Effector memory CD4-positive, alpha-beta T cell (primary cell): Measurements from ENCODE around the gene NFIX.

ENCODE experiments used
- DNase-seq, 3 donors: peaks; one replicate each; pipeline ENCODE4 v3.0.0-alpha.2; 2020
- H3K27ac ChIP-seq: 2 replicates; pipeline ENCODE4 v1.7.0; 2013; ENCODE audit warnings: mild to moderate bottlenecking, low read length, moderate library complexity; ENCODE audit not compliant: insufficient read depth, poor library complexity, severe bottlenecking
- H3K27me3 ChIP-seq: replicated peaks from 2 replicates; pipeline ENCODE4 v1.7.0; 2013; ENCODE audit warnings: mild to moderate bottlenecking, low read length; ENCODE audit not compliant: insufficient read depth, control insufficient read depth, poor library complexity, severe bottlenecking
- H3K36me3 ChIP-seq: 2 replicates; pipeline ENCODE4 v1.7.0; 2013; ENCODE audit warnings: mild to moderate bottlenecking, low read length, moderate library complexity; ENCODE audit not compliant: control insufficient read depth, insufficient read depth
- H3K4me1 ChIP-seq: 2 replicates; pipeline ENCODE4 v1.7.0; 2013; ENCODE audit warnings: low read length, mild to moderate bottlenecking; ENCODE audit not compliant: control insufficient read depth, insufficient read depth, poor library complexity, severe bottlenecking
- H3K4me3 ChIP-seq: 2 replicates; pipeline ENCODE4 v1.7.0; 2013; ENCODE audit warnings: low read length, low read depth, mild to moderate bottlenecking; ENCODE audit not compliant: insufficient read depth, poor library complexity, severe bottlenecking
- H3K9me3 ChIP-seq: 2 replicates; pipeline ENCODE4 v1.7.0; 2013; ENCODE audit warnings: mild to moderate bottlenecking, low read length, moderate library complexity; ENCODE audit not compliant: control insufficient read depth

NFIX gene

GRCh38 chr19:12979974-12980373 lies 15.3 kb upstream of the NFIX start:
- Histone ChIP-seq H3K27ac (no peak overlapping the region), H3K4me3 (no peak overlapping the region), H3K36me3 (no peaks in the 10 kb centered on the region), H3K4me1 (peaks cover 9% of the 10 kb centered on the region), H3K9me3 (no peaks in the 10 kb centered on the region), H3K27me3 (peaks cover 12% of the 10 kb centered on the region)
- DNase-seq: no peak

GRCh38 chr19:12982648-12983047 lies 12.6 kb upstream of the NFIX start:
- Histone ChIP-seq H3K9me3 (no peaks in the 10 kb centered on the region), H3K4me1 (peaks cover 8% of the 10 kb centered on the region), H3K27ac (no peak overlapping the region), H3K4me3 (no peak overlapping the region), H3K36me3 (no peaks in the 10 kb centered on the region), H3K27me3 (peaks cover 4% of the 10 kb centered on the region)
- no peak for DNase-seq

- H3K4me1 ChIP-seq: peaks cover 6% of the 10 kb centered on the region
- no peaks in the 10 kb centered on the region for H3K36me3 ChIP-seq
- H3K9me3 ChIP-seq: no peaks in the 10 kb centered on the region
- no peaks in the 10 kb centered on the region for H3K27me3 ChIP-seq
- no peak for DNase-seq
- H3K4me3 ChIP-seq: no peak overlapping the region
- H3K27ac ChIP-seq: peak overlapping the region; percentile 45
Measured at GRCh38 chr19:12983091-12983490, 12.2 kb upstream of the NFIX start.

- peak overlapping the region; percentile 45 for H3K27ac ChIP-seq
- peaks cover 6% of the 10 kb centered on the region for H3K4me1 ChIP-seq
- H3K4me3 ChIP-seq: no peak overlapping the region
- no peaks in the 10 kb centered on the region for H3K27me3 ChIP-seq
- H3K36me3 ChIP-seq: no peaks in the 10 kb centered on the region
- DNase-seq: peak; percentile 62 to 68 (median 68)
- H3K9me3 ChIP-seq: no peaks in the 10 kb centered on the region
Measured at GRCh38 chr19:12983542-12984142, 11.6 kb upstream of the NFIX start.

- Histone ChIP-seq H3K27me3 (no peaks in the 10 kb centered on the region), H3K27ac (no peak overlapping the region), H3K36me3 (no peaks in the 10 kb centered on the region), H3K4me1 (peaks cover 6% of the 10 kb centered on the region), H3K9me3 (no peaks in the 10 kb centered on the region), H3K4me3 (no peak overlapping the region)
- DNase-seq: no peak
Measured at GRCh38 chr19:12984143-12984627, 11.1 kb upstream of the NFIX start.

- H3K27ac ChIP-seq: no peak overlapping the region
- no peaks in the 10 kb centered on the region for H3K36me3 ChIP-seq
- H3K9me3 ChIP-seq: no peaks in the 10 kb centered on the region
- H3K4me3 ChIP-seq: no peak overlapping the region
- H3K4me1 ChIP-seq: peaks cover 6% of the 10 kb centered on the region
- H3K27me3 ChIP-seq: no peaks in the 10 kb centered on the region
- no peak for DNase-seq
Measured at GRCh38 chr19:12984683-12985048, 10.6 kb upstream of the NFIX start.

- Histone ChIP-seq H3K9me3 (no peaks in the 10 kb centered on the region), H3K27me3 (no peaks in the 10 kb centered on the region), H3K36me3 (no peaks in the 10 kb centered on the region), H3K4me3 (no peak overlapping the region), H3K27ac (no peak overlapping the region), H3K4me1 (peaks cover 6% of the 10 kb centered on the region)
- no peak for DNase-seq
Measured at GRCh38 chr19:12985049-12985776, 10.1 kb upstream of the NFIX start.

- Histone ChIP-seq H3K27me3 (no peaks in the 10 kb centered on the region), H3K9me3 (no peaks in the 10 kb centered on the region), H3K27ac (no peak overlapping the region), H3K4me1 (peaks cover 6% of the 10 kb centered on the region), H3K4me3 (no peak overlapping the region), H3K36me3 (no peaks in the 10 kb centered on the region)
- no peak for DNase-seq
Measured at GRCh38 chr19:12986726-12987125, 8.5 kb upstream of the NFIX start.

GRCh38 chr19:12987190-12987589 lies 8.1 kb upstream of the NFIX start:
- H3K4me3 ChIP-seq: no peak overlapping the region
- H3K27me3 ChIP-seq: no peaks in the 10 kb centered on the region
- H3K9me3 ChIP-seq: no peaks in the 10 kb centered on the region
- no peak for DNase-seq
- H3K36me3 ChIP-seq: no peaks in the 10 kb centered on the region
- peaks cover 6% of the 10 kb centered on the region for H3K4me1 ChIP-seq
- no peak overlapping the region for H3K27ac ChIP-seq

GRCh38 chr19:12987781-12988180 lies 7.5 kb upstream of the NFIX start:
- Histone ChIP-seq H3K9me3 (no peaks in the 10 kb centered on the region), H3K27ac (no peak overlapping the region), H3K4me1 (peaks cover 6% of the 10 kb centered on the region), H3K27me3 (no peaks in the 10 kb centered on the region), H3K4me3 (no peak overlapping the region), H3K36me3 (no peaks in the 10 kb centered on the region)
- DNase-seq: no peak
